Prostate gland (tissue), 2 donors: ENCODE measurements around the gene PTPRJ.

Experiments
- POLR2A ChIP-seq: fragments of 450-650 bp; IDR thresholded peaks from one replicate; pipeline ENCODE4 v1.6.1; 2016; ENCODE audit warnings: antibody characterized with exemption, mild to moderate bottlenecking
- TF ChIP-seq, protein P1 (sequence below), 4 experiments: fragments of 200-600 bp in 2 of 4; fragments of 450-650 bp in 2 of 4; sonication (generic) in 2 of 4; IDR thresholded peaks; 1 replicate in 3 of 4; 2 replicates in 1 of 4; pipeline ENCODE4 v1.5.1; 2016 to 2019; ENCODE audit warnings: antibody characterized with exemption in 4 of 4, mild to moderate bottlenecking in 2 of 4, moderate library complexity in 2 of 4

DNA sequence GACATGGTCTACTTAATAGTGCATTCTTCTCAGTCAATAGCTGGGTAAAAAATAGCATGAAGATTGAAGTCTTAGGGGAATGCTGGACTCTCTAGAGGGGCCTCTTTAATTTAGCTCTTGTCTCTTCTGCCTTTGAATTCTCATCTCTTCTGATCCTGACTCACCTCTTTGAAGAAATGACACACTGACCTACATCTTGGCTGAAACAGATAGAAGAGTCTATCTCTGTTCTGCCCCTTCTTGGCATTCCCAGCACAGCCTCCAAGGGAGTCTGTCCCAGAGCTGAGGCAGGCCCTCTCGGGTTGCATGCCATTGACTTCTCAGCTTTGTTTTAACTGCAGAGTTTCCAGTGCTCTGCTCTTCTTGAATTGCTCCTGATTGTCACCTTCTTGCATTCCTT is 55.7 kb downstream of the PTPRJ start:
- TF ChIP-seq, protein P1, sequence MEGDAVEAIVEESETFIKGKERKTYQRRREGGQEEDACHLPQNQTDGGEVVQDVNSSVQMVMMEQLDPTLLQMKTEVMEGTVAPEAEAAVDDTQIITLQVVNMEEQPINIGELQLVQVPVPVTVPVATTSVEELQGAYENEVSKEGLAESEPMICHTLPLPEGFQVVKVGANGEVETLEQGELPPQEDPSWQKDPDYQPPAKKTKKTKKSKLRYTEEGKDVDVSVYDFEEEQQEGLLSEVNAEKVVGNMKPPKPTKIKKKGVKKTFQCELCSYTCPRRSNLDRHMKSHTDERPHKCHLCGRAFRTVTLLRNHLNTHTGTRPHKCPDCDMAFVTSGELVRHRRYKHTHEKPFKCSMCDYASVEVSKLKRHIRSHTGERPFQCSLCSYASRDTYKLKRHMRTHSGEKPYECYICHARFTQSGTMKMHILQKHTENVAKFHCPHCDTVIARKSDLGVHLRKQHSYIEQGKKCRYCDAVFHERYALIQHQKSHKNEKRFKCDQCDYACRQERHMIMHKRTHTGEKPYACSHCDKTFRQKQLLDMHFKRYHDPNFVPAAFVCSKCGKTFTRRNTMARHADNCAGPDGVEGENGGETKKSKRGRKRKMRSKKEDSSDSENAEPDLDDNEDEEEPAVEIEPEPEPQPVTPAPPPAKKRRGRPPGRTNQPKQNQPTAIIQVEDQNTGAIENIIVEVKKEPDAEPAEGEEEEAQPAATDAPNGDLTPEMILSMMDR (IDR thresholded peaks at IDR 0.05) = no peak
- TF ChIP-seq POLR2A = no peak
